Neural progenitor cell (in vitro differentiated cells): ENCODE data around the gene CENPM. TPM values are rescaled to one million over a fixed set of nuclear protein-coding genes. Genes with fewer than 3 reads are reported as not detected.

Source experiments
- DNase-seq: peaks from one replicate; pipeline ENCODE4 v3.0.0-alpha.2; 2016; ENCODE audit warnings: low spot score
- H2AFZ ChIP-seq: fragments of 200-600 bp; sonication (generic); replicated peaks from 2 replicates; pipeline ENCODE4 v1.6.1; 2016; ENCODE audit warnings: antibody characterized with exemption
- H3F3A ChIP-seq: fragments of 200-600 bp; sonication (generic); 2 replicates; pipeline ENCODE4 v1.6.1; 2016; ENCODE audit warnings: antibody characterized with exemption, low read depth
- H3K27ac ChIP-seq: fragments of 200-600 bp; sonication (generic); 2 replicates; pipeline ENCODE4 v1.5.1; 2016; ENCODE audit warnings: mild to moderate bottlenecking
- H3K27me3 ChIP-seq: fragments of 200-600 bp; sonication (generic); 2 replicates; pipeline ENCODE4 v1.6.1; 2016; ENCODE audit warnings: mild to moderate bottlenecking, moderate library complexity
- H3K36me3 ChIP-seq: fragments of 200-600 bp; sonication (generic); 2 replicates; pipeline ENCODE4 v1.5.1; 2016
- H3K4me1 ChIP-seq: fragments of 200-600 bp; sonication (generic); 2 replicates; pipeline ENCODE4 v1.6.1; 2016; ENCODE audit warnings: mixed run types
- H3K4me2 ChIP-seq: fragments of 200-600 bp; sonication (generic); 2 replicates; pipeline ENCODE4 v1.6.1; 2016
- H3K4me3 ChIP-seq: fragments of 200-600 bp; sonication (generic); 2 replicates; pipeline ENCODE4 v1.5.1; 2016
- H3K79me2 ChIP-seq: fragments of 200-600 bp; sonication (generic); 2 replicates; pipeline ENCODE4 v1.6.1; 2016; ENCODE audit warnings: low read depth
- H3K9ac ChIP-seq: fragments of 200-600 bp; sonication (generic); 2 replicates; pipeline ENCODE4 v1.6.1; 2016
- H3K9me3 ChIP-seq: fragments of 200-600 bp; sonication (generic); 2 replicates; pipeline ENCODE4 v1.5.1; 2016; ENCODE audit warnings: low read depth
- H4K20me1 ChIP-seq: fragments of 200-600 bp; sonication (generic); 2 replicates; pipeline ENCODE4 v1.6.1; 2016; ENCODE audit warnings: low read depth
- H3K27ac Mint-ChIP-seq: 3 replicates; pipeline ENCODE4 v1.8.0; 2021; ENCODE audit warnings: mixed read lengths
- H3K27me3 Mint-ChIP-seq: 2 replicates; pipeline ENCODE4 v1.8.0; 2022; ENCODE audit warnings: low read depth, mild to moderate bottlenecking, inconsistent platforms, moderate library complexity, mixed read lengths; ENCODE audit not compliant: insufficient read depth
- H3K36me3 Mint-ChIP-seq: 3 replicates; pipeline ENCODE4 v1.8.0; 2021; ENCODE audit warnings: mixed read lengths
- H3K4me1 Mint-ChIP-seq: 3 replicates; pipeline ENCODE4 v1.8.0; 2021; ENCODE audit warnings: mixed read lengths
- H3K4me3 Mint-ChIP-seq: 3 replicates; pipeline ENCODE4 v1.8.0; 2021; ENCODE audit warnings: mild to moderate bottlenecking, moderate library complexity, mixed read lengths
- H3K9me3 Mint-ChIP-seq: 3 replicates; pipeline ENCODE4 v1.8.0; 2020; ENCODE audit warnings: mixed read lengths
- CTCF ChIP-seq: fragments of 200-600 bp; sonication (generic); IDR thresholded peaks from 2 replicates; pipeline ENCODE4 v1.5.1; 2017; ENCODE audit warnings: antibody characterized with exemption, mild to moderate bottlenecking
- EZH2 ChIP-seq: fragments of 200-600 bp; sonication (generic); IDR thresholded peaks from 2 replicates; pipeline ENCODE4 v1.6.1; 2017; ENCODE audit warnings: antibody characterized with exemption, mild to moderate bottlenecking, moderate library complexity
- EZH2phosphoT487 ChIP-seq: fragments of 200-600 bp; sonication (generic); IDR thresholded peaks from 2 replicates; pipeline ENCODE4 v1.6.1; 2017; ENCODE audit warnings: antibody characterized with exemption
- total RNA-seq: library from RNA; depleted of rRNA; stranded (reverse); fragments of >200 nt; gene quantifications from 2 replicates; pipeline ENCODE4 v1.2.3, GENCODE V29; 2015; ENCODE audit warnings: low replicate concordance

CENPM gene
- total RNA-seq, 1 donor from 2014 or later = 20.2 TPM

- TF ChIP-seq EZH2phosphoT487 (no peak), EZH2 (no peak), CTCF (no peak)
- Mint-ChIP-seq H3K4me3 (peak overlapping the region; percentile 64), H3K27me3 (peaks cover 16% of the 10 kb centered on the region), H3K27ac (no peak overlapping the region), H3K4me1 (peaks cover 30% of the 10 kb centered on the region), H3K36me3 (peaks cover 5% of the 10 kb centered on the region), H3K9me3 (no peaks in the 10 kb centered on the region)
- Histone ChIP-seq H3K4me3 (no peak overlapping the region), H3K27ac (no peak overlapping the region), H3K9ac (no peak overlapping the region), H3K4me2 (no peak overlapping the region), H3K9me3 (no peaks in the 10 kb centered on the region), H3K79me2 (no peaks in the 10 kb centered on the region), H2AFZ (no peak overlapping the region), H3K36me3 (no peaks in the 10 kb centered on the region), H3K27me3 (peaks cover 57% of the 10 kb centered on the region), H3K4me1 (peaks cover 12% of the 10 kb centered on the region), H3F3A (peaks cover 33% of the 10 kb centered on the region), H4K20me1 (peaks cover 10% of the 10 kb centered on the region)
- DNase-seq = no peak
These were observed 19.1 kb downstream of the CENPM start for GRCh38 chr22:41927813-41928212.

DNA sequence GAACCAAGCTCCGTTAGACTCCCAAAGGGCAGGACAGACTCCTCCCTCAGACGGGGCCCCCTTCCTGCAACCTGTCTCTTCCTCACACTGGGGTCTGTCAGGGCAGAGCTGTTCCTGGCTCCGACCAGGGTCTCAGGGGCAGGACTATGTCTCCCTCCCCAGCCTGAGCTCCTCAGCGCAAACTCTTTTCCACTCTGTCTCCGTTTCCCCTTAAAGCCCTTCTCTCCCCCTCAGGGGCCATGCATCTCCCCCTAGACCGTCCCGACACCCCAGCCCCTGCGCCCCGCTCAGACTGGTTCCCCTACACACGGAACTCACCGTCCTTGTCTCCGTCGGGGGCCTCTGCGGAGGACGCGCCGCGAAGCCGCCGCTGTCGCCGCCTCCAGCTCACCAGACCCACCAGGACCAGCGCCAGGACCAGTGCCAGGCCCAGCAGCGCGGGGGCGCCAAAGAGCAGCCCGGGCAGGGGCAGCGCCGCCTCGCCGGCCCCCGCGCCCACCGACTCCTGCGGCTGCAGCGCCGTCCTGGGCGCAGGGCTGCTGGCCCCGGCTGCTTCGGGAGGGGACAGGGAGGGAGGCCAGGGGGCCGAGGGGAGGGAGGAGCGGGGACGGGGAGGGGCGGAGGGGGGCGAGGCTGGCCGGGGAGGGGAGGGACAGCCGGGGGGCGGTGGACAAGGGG lies 21.0 kb downstream of the CENPM start:
- peak overlapping the region; percentile 43 for H3K4me3 ChIP-seq
- H3K27ac Mint-ChIP-seq = no peak overlapping the region

GRCh38 chr22:41923595-41924276 lies 23.2 kb downstream of the CENPM start:
- Histone ChIP-seq H4K20me1 (peaks cover 34% of the 10 kb centered on the region), H3K27ac (no peak overlapping the region), H3K4me2 (no peak overlapping the region), H3K36me3 (no peaks in the 10 kb centered on the region), H3K9me3 (no peaks in the 10 kb centered on the region), H3K27me3 (peaks cover 98% of the 10 kb centered on the region), H3K4me1 (peaks cover 20% of the 10 kb centered on the region), H3F3A (peaks cover 29% of the 10 kb centered on the region), H2AFZ (no peak overlapping the region), H3K79me2 (no peaks in the 10 kb centered on the region), H3K9ac (no peak overlapping the region), H3K4me3 (no peak overlapping the region)
- H3K4me3 Mint-ChIP-seq = no peak overlapping the region
- no peak for DNase-seq
- peaks cover 27% of the 10 kb centered on the region for H3K27me3 Mint-ChIP-seq
- TF ChIP-seq EZH2 = no peak
- TF ChIP-seq CTCF = no peak
- no peak for TF ChIP-seq EZH2phosphoT487
- H3K36me3 Mint-ChIP-seq = peaks cover 2% of the 10 kb centered on the region
- H3K27ac Mint-ChIP-seq = no peak overlapping the region
- H3K9me3 Mint-ChIP-seq = no peaks in the 10 kb centered on the region
- H3K4me1 Mint-ChIP-seq = peaks cover 21% of the 10 kb centered on the region

More for the DNA sequence above, 21.0 kb downstream of the CENPM start:
- no peaks in the 10 kb centered on the region for H3K9me3 ChIP-seq
- no peak overlapping the region for H3K9ac ChIP-seq
- TF ChIP-seq EZH2 = peak; percentile 86
- peak; percentile 68 for TF ChIP-seq EZH2phosphoT487
- peak; percentile 83 for TF ChIP-seq CTCF
- H3K4me3 Mint-ChIP-seq = peak overlapping the region; percentile 72
- no peaks in the 10 kb centered on the region for H3K79me2 ChIP-seq
- H3K27me3 Mint-ChIP-seq = peaks cover 18% of the 10 kb centered on the region
- H3K4me2 ChIP-seq = peak overlapping the region; percentile 72
- no peak overlapping the region for H3K27ac ChIP-seq
- peaks cover 2% of the 10 kb centered on the region for H3K36me3 Mint-ChIP-seq
- no peaks in the 10 kb centered on the region for H3K9me3 Mint-ChIP-seq
- H3K36me3 ChIP-seq = no peaks in the 10 kb centered on the region
- peaks cover 76% of the 10 kb centered on the region for H3K27me3 ChIP-seq
- H2AFZ ChIP-seq = peak overlapping the region; percentile 52
- peaks cover 12% of the 10 kb centered on the region for H4K20me1 ChIP-seq
- peaks cover 12% of the 10 kb centered on the region for H3K4me1 ChIP-seq
- DNase-seq = peak; percentile 87
- peaks cover 27% of the 10 kb centered on the region for H3K4me1 Mint-ChIP-seq
- peaks cover 33% of the 10 kb centered on the region for H3F3A ChIP-seq
